WTC11 (cell line): ENCODE results near the gene CCNT1. TPM values are rescaled to one million over a fixed set of nuclear protein-coding genes. Genes with fewer than 3 reads are reported as not detected.

Experiments used
- ATAC-seq: fragments of 200-7000 bp; cut with Tn5 transposase; 2 replicates; pipeline ENCODE4 v1.10.0; 2021; ENCODE audit warnings: mild to moderate bottlenecking, moderate library complexity
- CTCF ChIA-PET: fragments of 300-600 bp; sonication (Branson Sonifier 250); formaldehyde crosslinking; loops from one replicate; lab custom pipeline; 2021; ENCODE audit warnings: antibody characterized with exemption; lab: Charles Lee
- POLR2A ChIA-PET: fragments of 350-600 bp; sonication (Branson Sonifier 250); formaldehyde crosslinking; loops from one replicate; lab custom pipeline; 2021; ENCODE audit warnings: antibody characterized with exemption; lab: Charles Lee
- DNase-seq: peaks from one replicate; pipeline ENCODE4 v3.0.0; 2021; ENCODE audit warnings: low spot score
- H3K27ac Mint-ChIP-seq: 2 replicates; pipeline ENCODE4 v1.8.0; 2021; ENCODE audit warnings: mixed read lengths
- H3K27me3 Mint-ChIP-seq: 2 replicates; pipeline ENCODE4 v1.8.0; 2021; ENCODE audit warnings: low read depth, mild to moderate bottlenecking, moderate library complexity, mixed read lengths
- H3K36me3 Mint-ChIP-seq: 2 replicates; pipeline ENCODE4 v1.8.0; 2021; ENCODE audit warnings: mixed read lengths
- H3K4me1 Mint-ChIP-seq: 2 replicates; pipeline ENCODE4 v1.8.0; 2022; ENCODE audit warnings: mixed read lengths
- H3K4me3 Mint-ChIP-seq: 2 replicates; pipeline ENCODE4 v1.8.0; 2021; ENCODE audit warnings: mild to moderate bottlenecking, moderate library complexity, mixed read lengths
- H3K9me3 Mint-ChIP-seq: 2 replicates; pipeline ENCODE4 v1.8.0; 2021; ENCODE audit warnings: mixed read lengths
- ARID4B ChIP-seq: sonication (generic); formaldehyde crosslinking; IDR thresholded peaks from 2 replicates; pipeline ENCODE4 v1.8.0; 2023; ENCODE audit warnings: missing genetic modification reagents, mild to moderate bottlenecking, borderline replicate concordance
- ATF2 ChIP-seq: sonication (generic); formaldehyde crosslinking; IDR thresholded peaks from 2 replicates; pipeline ENCODE4 v1.8.1; 2022; ENCODE audit warnings: low read depth, missing genetic modification reagents, borderline replicate concordance
- GABPB1 ChIP-seq: sonication (generic); formaldehyde crosslinking; IDR thresholded peaks from 2 replicates; pipeline ENCODE4 v1.8.1; 2023; ENCODE audit warnings: mild to moderate bottlenecking, missing genetic modification reagents
- GRHL2 ChIP-seq: fragments of 250-450 bp; sonication (Bioruptor Pico); IDR thresholded peaks from 2 replicates; pipeline ENCODE4 v1.8.0; 2022; ENCODE audit warnings: mild to moderate bottlenecking, moderate library complexity; ENCODE audit not compliant: insufficient replicate concordance, severe bottlenecking
- GTF2I ChIP-seq: fragments of 250-450 bp; sonication (Bioruptor Pico); conservative IDR thresholded peaks from 2 replicates; pipeline ENCODE4 v1.4.0; 2021; ENCODE audit warnings: mild to moderate bottlenecking
- PRRX2 ChIP-seq: fragments of 250-450 bp; sonication (Bioruptor Pico); IDR thresholded peaks from 2 replicates; pipeline ENCODE4 v1.8.0; 2021; ENCODE audit warnings: mild to moderate bottlenecking
- RORB ChIP-seq: fragments of 250-450 bp; sonication (Bioruptor Pico); IDR thresholded peaks from 2 replicates; pipeline ENCODE4 v1.9.0; 2021; ENCODE audit warnings: mild to moderate bottlenecking
- SMAD3 ChIP-seq: sonication (generic); formaldehyde crosslinking; IDR thresholded peaks from 2 replicates; pipeline ENCODE4 v1.8.0; 2022; ENCODE audit warnings: missing genetic modification reagents, mild to moderate bottlenecking, borderline replicate concordance
- SMAD4 ChIP-seq: sonication (generic); formaldehyde crosslinking; IDR thresholded peaks from 2 replicates; pipeline ENCODE4 v1.8.0; 2022; ENCODE audit warnings: mild to moderate bottlenecking, missing genetic modification reagents
- SP1 ChIP-seq: sonication (generic); formaldehyde crosslinking; conservative IDR thresholded peaks from 2 replicates; pipeline ENCODE4 v1.8.1; 2022; ENCODE audit warnings: missing genetic modification reagents
- TP53 ChIP-seq: sonication (generic); formaldehyde crosslinking; IDR thresholded peaks from 2 replicates; pipeline ENCODE4 v1.8.1; 2023; ENCODE audit warnings: mild to moderate bottlenecking, missing genetic modification reagents
- ZBTB21 ChIP-seq: sonication (generic); formaldehyde crosslinking; IDR thresholded peaks from 2 replicates; pipeline ENCODE4 v1.8.1; 2023; ENCODE audit warnings: mild to moderate bottlenecking, missing genetic modification reagents, borderline replicate concordance
- ZNF138 ChIP-seq: sonication (generic); formaldehyde crosslinking; conservative IDR thresholded peaks from 2 replicates; pipeline ENCODE4 v1.8.1; 2022; ENCODE audit warnings: mild to moderate bottlenecking, moderate library complexity, missing genetic modification reagents
- ZNF671 ChIP-seq: fragments of 250-450 bp; sonication (Bioruptor Pico); IDR thresholded peaks from 2 replicates; pipeline ENCODE4 v1.8.0; 2021; ENCODE audit warnings: mild to moderate bottlenecking
- total RNA-seq: library from RNA; stranded (reverse); gene quantifications from 3 replicates; pipeline ENCODE4 v1.2.3, GENCODE V29; 2021
- TF ChIP-seq, protein P1 (sequence below): fragments of 250-450 bp; sonication (Bioruptor Pico); IDR thresholded peaks from 2 replicates; pipeline ENCODE4 v1.9.0; 2021; ENCODE audit warnings: moderate library complexity, mild to moderate bottlenecking, inconsistent platforms, borderline replicate concordance
- TF ChIP-seq, protein P2 (sequence below): sonication (generic); formaldehyde crosslinking; IDR thresholded peaks from 2 replicates; pipeline ENCODE4 v1.8.1; 2023; ENCODE audit warnings: mild to moderate bottlenecking, missing genetic modification reagents
- TF ChIP-seq, protein P3 (sequence below): sonication (generic); formaldehyde crosslinking; IDR thresholded peaks from 2 replicates; pipeline ENCODE4 v1.8.1; 2022; ENCODE audit warnings: missing genetic modification reagents, borderline replicate concordance
- TF ChIP-seq, protein P4 (sequence below): sonication (generic); formaldehyde crosslinking; IDR thresholded peaks from 2 replicates; pipeline ENCODE4 v1.8.0; 2022; ENCODE audit warnings: mild to moderate bottlenecking, missing genetic modification reagents
- TF ChIP-seq, protein P5 (sequence below): fragments of 250-450 bp; sonication (Bioruptor Pico); IDR thresholded peaks from 2 replicates; pipeline ENCODE4 v1.9.0; 2021; ENCODE audit warnings: mild to moderate bottlenecking, borderline replicate concordance

Gene CCNT1
- total RNA-seq, 1 experiment from 2014 or later = 42.0 TPM

GRCh38 chr12:48659863-48660262, 56.6 kb downstream of the CCNT1 start:
- POLR2A ChIA-PET = no interaction called here
- Mint-ChIP-seq H3K4me3 (no peak overlapping the region), H3K36me3 (peaks cover 56% of the 10 kb centered on the region)
- no peak for TF ChIP-seq ZBTB21 (CRISPR knock-in tag)
- TF ChIP-seq, protein P1, sequence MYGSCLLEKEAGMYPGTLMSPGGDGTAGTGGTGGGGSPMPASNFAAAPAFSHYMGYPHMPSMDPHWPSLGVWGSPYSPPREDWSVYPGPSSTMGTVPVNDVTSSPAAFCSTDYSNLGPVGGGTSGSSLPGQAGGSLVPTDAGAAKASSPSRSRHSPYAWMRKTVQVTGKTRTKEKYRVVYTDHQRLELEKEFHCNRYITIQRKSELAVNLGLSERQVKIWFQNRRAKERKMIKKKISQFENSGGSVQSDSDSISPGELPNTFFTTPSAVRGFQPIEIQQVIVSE (CRISPR knock-in tag) = no peak
- no peak for TF ChIP-seq ZNF671 (CRISPR knock-in tag)
- TF ChIP-seq ATF2 (CRISPR knock-in tag) = no peak
- TF ChIP-seq, protein P2, sequence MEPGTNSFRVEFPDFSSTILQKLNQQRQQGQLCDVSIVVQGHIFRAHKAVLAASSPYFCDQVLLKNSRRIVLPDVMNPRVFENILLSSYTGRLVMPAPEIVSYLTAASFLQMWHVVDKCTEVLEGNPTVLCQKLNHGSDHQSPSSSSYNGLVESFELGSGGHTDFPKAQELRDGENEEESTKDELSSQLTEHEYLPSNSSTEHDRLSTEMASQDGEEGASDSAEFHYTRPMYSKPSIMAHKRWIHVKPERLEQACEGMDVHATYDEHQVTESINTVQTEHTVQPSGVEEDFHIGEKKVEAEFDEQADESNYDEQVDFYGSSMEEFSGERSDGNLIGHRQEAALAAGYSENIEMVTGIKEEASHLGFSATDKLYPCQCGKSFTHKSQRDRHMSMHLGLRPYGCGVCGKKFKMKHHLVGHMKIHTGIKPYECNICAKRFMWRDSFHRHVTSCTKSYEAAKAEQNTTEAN (CRISPR knock-in tag) = no peak
- TF ChIP-seq, protein P3, sequence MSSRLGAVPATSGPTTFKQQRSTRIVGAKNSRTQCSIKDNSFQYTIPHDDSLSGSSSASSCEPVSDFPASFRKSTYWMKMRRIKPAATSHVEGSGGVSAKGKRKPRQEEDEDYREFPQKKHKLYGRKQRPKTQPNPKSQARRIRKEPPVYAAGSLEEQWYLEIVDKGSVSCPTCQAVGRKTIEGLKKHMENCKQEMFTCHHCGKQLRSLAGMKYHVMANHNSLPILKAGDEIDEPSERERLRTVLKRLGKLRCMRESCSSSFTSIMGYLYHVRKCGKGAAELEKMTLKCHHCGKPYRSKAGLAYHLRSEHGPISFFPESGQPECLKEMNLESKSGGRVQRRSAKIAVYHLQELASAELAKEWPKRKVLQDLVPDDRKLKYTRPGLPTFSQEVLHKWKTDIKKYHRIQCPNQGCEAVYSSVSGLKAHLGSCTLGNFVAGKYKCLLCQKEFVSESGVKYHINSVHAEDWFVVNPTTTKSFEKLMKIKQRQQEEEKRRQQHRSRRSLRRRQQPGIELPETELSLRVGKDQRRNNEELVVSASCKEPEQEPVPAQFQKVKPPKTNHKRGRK (CRISPR knock-in tag) = no peak
- TF ChIP-seq PRRX2 (CRISPR knock-in tag) = no peak
- no peak for TF ChIP-seq ZNF138 (CRISPR knock-in tag)
- TF ChIP-seq SMAD4 = no peak
- TF ChIP-seq TP53 (CRISPR knock-in tag) = no peak
- TF ChIP-seq ARID4B (CRISPR knock-in tag) = no peak
- no peak for TF ChIP-seq GTF2I (CRISPR knock-in tag)
- no peak for TF ChIP-seq GRHL2 (CRISPR knock-in tag)
- no peak for TF ChIP-seq GABPB1
- TF ChIP-seq, protein P4, sequence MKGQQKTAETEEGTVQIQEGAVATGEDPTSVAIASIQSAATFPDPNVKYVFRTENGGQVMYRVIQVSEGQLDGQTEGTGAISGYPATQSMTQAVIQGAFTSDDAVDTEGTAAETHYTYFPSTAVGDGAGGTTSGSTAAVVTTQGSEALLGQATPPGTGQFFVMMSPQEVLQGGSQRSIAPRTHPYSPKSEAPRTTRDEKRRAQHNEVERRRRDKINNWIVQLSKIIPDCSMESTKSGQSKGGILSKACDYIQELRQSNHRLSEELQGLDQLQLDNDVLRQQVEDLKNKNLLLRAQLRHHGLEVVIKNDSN = no peak
- no peak for TF ChIP-seq RORB
- TF ChIP-seq, protein P5, sequence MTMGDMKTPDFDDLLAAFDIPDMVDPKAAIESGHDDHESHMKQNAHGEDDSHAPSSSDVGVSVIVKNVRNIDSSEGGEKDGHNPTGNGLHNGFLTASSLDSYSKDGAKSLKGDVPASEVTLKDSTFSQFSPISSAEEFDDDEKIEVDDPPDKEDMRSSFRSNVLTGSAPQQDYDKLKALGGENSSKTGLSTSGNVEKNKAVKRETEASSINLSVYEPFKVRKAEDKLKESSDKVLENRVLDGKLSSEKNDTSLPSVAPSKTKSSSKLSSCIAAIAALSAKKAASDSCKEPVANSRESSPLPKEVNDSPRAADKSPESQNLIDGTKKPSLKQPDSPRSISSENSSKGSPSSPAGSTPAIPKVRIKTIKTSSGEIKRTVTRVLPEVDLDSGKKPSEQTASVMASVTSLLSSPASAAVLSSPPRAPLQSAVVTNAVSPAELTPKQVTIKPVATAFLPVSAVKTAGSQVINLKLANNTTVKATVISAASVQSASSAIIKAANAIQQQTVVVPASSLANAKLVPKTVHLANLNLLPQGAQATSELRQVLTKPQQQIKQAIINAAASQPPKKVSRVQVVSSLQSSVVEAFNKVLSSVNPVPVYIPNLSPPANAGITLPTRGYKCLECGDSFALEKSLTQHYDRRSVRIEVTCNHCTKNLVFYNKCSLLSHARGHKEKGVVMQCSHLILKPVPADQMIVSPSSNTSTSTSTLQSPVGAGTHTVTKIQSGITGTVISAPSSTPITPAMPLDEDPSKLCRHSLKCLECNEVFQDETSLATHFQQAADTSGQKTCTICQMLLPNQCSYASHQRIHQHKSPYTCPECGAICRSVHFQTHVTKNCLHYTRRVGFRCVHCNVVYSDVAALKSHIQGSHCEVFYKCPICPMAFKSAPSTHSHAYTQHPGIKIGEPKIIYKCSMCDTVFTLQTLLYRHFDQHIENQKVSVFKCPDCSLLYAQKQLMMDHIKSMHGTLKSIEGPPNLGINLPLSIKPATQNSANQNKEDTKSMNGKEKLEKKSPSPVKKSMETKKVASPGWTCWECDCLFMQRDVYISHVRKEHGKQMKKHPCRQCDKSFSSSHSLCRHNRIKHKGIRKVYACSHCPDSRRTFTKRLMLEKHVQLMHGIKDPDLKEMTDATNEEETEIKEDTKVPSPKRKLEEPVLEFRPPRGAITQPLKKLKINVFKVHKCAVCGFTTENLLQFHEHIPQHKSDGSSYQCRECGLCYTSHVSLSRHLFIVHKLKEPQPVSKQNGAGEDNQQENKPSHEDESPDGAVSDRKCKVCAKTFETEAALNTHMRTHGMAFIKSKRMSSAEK (CRISPR knock-in tag) = no peak
- no peak for TF ChIP-seq SP1 (CRISPR knock-in tag)
- no peak for TF ChIP-seq SMAD3
- TF ChIP-seq, all 79 proteins: peak for 0
- DNase-seq (no peak), ATAC-seq (no peak)
- CTCF ChIA-PET = no interaction called here
- H3K27ac Mint-ChIP-seq = no peak overlapping the region
- H3K4me1 Mint-ChIP-seq = no peaks in the 10 kb centered on the region
- H3K9me3 Mint-ChIP-seq = no peaks in the 10 kb centered on the region
- no peaks in the 10 kb centered on the region for H3K27me3 Mint-ChIP-seq
